SK-N-SH (cell line): Measurements from ENCODE around the gene NAPA.
"Not testable (repeated sequence)": the region's sequence is repeated elsewhere in the genome, so short reads cannot be mapped to it uniquely, and the experiment has no call there.

Experiments used
- EP300 ChIP-seq, 2 experiments: IDR thresholded peaks; 2 replicates each; pipeline versions ENCODE4 v1.4.0 to v1.6.1; 2012; ENCODE audit warnings: borderline replicate concordance in 1 of 2, low read depth in 1 of 2, low read length in 1 of 2
- EZH2phosphoT487 ChIP-seq: fragments of 200-600 bp; sonication (generic); IDR thresholded peaks from 2 replicates; pipeline ENCODE4 v1.6.1; 2017; ENCODE audit warnings: low read depth, mixed run types, mild to moderate bottlenecking, antibody characterized with exemption, moderate library complexity, borderline replicate concordance
- MXI1 ChIP-seq: IDR thresholded peaks from 2 replicates; pipeline ENCODE4 v1.6.1; 2012; ENCODE audit warnings: mild to moderate bottlenecking, low read depth, low read length, improper control_type of control experiment
- POLR2AphosphoS5 ChIP-seq: IDR thresholded peaks from 2 replicates; pipeline ENCODE4 v1.6.1; 2012; ENCODE audit warnings: low read depth, low read length
- RCOR1 ChIP-seq: fragments of 150-350 bp; IDR thresholded peaks from 2 replicates; pipeline ENCODE4 v1.6.1; 2017; ENCODE audit warnings: antibody characterized with exemption, low read length
- TF ChIP-seq, protein P1 (sequence below): fragments of 200-600 bp; sonication (generic); IDR thresholded peaks from 2 replicates; pipeline ENCODE4 v1.6.1; 2017; ENCODE audit warnings: antibody characterized with exemption, mild to moderate bottlenecking, moderate library complexity

DNA sequence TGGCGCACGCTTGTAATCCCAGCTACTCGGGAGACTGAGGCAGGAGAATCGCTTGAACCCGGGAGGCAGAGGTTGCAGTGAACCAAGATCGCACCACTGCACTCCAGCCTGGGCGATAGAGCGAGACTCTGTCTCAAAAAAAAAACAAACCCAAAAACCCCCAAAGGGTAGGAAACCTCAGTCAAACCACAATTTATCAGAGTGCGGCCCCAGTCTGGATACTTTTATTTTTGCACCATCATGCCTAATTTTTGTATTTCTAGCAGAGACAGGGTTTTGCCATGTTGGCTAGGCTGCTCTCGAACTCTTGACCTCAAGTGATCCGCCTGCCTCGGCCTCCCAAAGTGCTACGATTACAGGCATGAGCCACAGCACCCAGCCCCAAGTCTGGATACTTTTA is 28.6 kb downstream of the NAPA start:
- not testable (repeated sequence) for TF ChIP-seq MXI1; EP300 (IDR thresholded peaks at IDR 0.05; ENCODE audit: borderline replicate concordance in 1 of 2, low read depth in 1 of 2, low read length in 1 of 2); RCOR1; EZH2phosphoT487; POLR2AphosphoS5
- TF ChIP-seq, protein P1, sequence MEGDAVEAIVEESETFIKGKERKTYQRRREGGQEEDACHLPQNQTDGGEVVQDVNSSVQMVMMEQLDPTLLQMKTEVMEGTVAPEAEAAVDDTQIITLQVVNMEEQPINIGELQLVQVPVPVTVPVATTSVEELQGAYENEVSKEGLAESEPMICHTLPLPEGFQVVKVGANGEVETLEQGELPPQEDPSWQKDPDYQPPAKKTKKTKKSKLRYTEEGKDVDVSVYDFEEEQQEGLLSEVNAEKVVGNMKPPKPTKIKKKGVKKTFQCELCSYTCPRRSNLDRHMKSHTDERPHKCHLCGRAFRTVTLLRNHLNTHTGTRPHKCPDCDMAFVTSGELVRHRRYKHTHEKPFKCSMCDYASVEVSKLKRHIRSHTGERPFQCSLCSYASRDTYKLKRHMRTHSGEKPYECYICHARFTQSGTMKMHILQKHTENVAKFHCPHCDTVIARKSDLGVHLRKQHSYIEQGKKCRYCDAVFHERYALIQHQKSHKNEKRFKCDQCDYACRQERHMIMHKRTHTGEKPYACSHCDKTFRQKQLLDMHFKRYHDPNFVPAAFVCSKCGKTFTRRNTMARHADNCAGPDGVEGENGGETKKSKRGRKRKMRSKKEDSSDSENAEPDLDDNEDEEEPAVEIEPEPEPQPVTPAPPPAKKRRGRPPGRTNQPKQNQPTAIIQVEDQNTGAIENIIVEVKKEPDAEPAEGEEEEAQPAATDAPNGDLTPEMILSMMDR, result not testable (repeated sequence)
